ENCODE results near the gene ELN.

- TF ChIP-seq GATA3 (IDR thresholded peaks at IDR 0.05; ENCODE audit: low read depth, low read length): no peak
- no peak for TF ChIP-seq GATA2 (IDR thresholded peaks at IDR 0.05; ENCODE audit: low read depth, low read length)
Measured at GRCh38 chr7:74074770-74075169, 46.8 kb downstream of the ELN start.
